GM23338 (cell line): Measurements from ENCODE around the gene SLC2A2.

Experiments
- CTCF ChIP-seq, 2 experiments: fragments of 200-600 bp in 1 of 2; sonication (generic) in 1 of 2; conservative IDR thresholded peaks; 2 replicates each; pipeline versions ENCODE4 v1.5.1 to v1.6.1; 2016 to 2017; ENCODE audit warnings: antibody characterized with exemption in 2 of 2, low read depth in 2 of 2, mild to moderate bottlenecking in 2 of 2, moderate library complexity in 1 of 2
- EZH2 ChIP-seq: fragments of 200-600 bp; sonication (generic); IDR thresholded peaks from one replicate; pipeline ENCODE4 v1.8.0; 2017; ENCODE audit warnings: antibody characterized with exemption, mild to moderate bottlenecking, low read depth; ENCODE audit not compliant: unreplicated experiment
- EZH2phosphoT487 ChIP-seq: fragments of 200-600 bp; sonication (generic); IDR thresholded peaks from one replicate; pipeline ENCODE4 v1.8.1; 2018; ENCODE audit warnings: antibody characterized with exemption; ENCODE audit not compliant: unreplicated experiment
- JUNB ChIP-seq: IDR thresholded peaks from one replicate; pipeline ENCODE4 v1.6.1; 2016; ENCODE audit warnings: antibody characterized with exemption; ENCODE audit not compliant: unreplicated experiment

GRCh38 chr3:171064461-171064860, 37.9 kb upstream of the SLC2A2 start:
- no peak for TF ChIP-seq EZH2phosphoT487
- no peak for TF ChIP-seq CTCF (conservative IDR thresholded peaks at IDR 0.05; ENCODE audit: low read depth in 2 of 2)
- no peak for TF ChIP-seq EZH2
- no peak for TF ChIP-seq JUNB
